ENCODE data around the gene GALNT14. TPM values are rescaled to one million over a fixed set of nuclear protein-coding genes. Genes with fewer than 3 reads are reported as not detected.
A peak's percentile ranks its signal among the peaks of the same experiment; 100 is the strongest.

The GALNT14 gene
- total and polyA plus RNA-seq, 12 donors = 0.39 to 8.9 (median 1.7) TPM; not detected in 2

GRCh38 chr2:30862054-30862651, 276.1 kb downstream of the GALNT14 start:
- peak; percentile 47 to 89 (median 73) for DNase-seq
- H3K27me3 ChIP-seq = no peaks in the 10 kb centered on the region
- H3K27ac ChIP-seq = no peak overlapping the region
- H3K36me3 ChIP-seq (replicated peaks in 1 of 2) = no peaks in the 10 kb centered on the region
- H3K9me3 ChIP-seq (replicated peaks in 1 of 3) = no peaks in the 10 kb centered on the region
- intact Hi-C loops (cut with DNase I) = loop anchor here (10.0 kb wide), 1 partner anchor 147 kb away; no protein-coding TSS in a partner anchor
- no peaks in the 10 kb centered on the region for H3K4me1 ChIP-seq (replicated peaks in 1 of 2)
- TF ChIP-seq CTCF (IDR thresholded peaks at IDR 0.05) = peak; percentile 39 to 69 (median 58)
- TF ChIP-seq POLR2A (IDR thresholded peaks at IDR 0.05) = no peak
- no peak overlapping the region for H3K4me3 ChIP-seq
- WGBS, 4 donors = 45 to 67% (median 50%) methylated on average over 3 of the region's 3 CpGs

GRCh38 chr2:30860726-30861125, 277.5 kb downstream of the GALNT14 start:
- TF ChIP-seq POLR2A (IDR thresholded peaks at IDR 0.05) (no peak), CTCF (IDR thresholded peaks at IDR 0.05) (no peak)
- no peaks in the 10 kb centered on the region for H3K27me3 ChIP-seq
- DNase-seq = no peak
- 69 to 77% (median 75%) methylated on average over 4 of the region's 4 CpGs for WGBS, 4 donors
- no peaks in the 10 kb centered on the region for H3K36me3 ChIP-seq (replicated peaks in 1 of 2)
- no peaks in the 10 kb centered on the region for H3K9me3 ChIP-seq (replicated peaks in 1 of 3)
- intact Hi-C loops (cut with DNase I) = loop anchor here (10.0 kb wide), 1 partner anchor 146 kb away; no protein-coding TSS in a partner anchor
- H3K4me3 ChIP-seq = no peak overlapping the region
- H3K27ac ChIP-seq = no peak overlapping the region
- no peaks in the 10 kb centered on the region for H3K4me1 ChIP-seq (replicated peaks in 1 of 2)

Other genes with a start within 250 kb of the GALNT14 start
- gene CAPN14, start 79.1 kb upstream of the GALNT14 start, total RNA-seq = under 1 TPM in 5 of 9 donors, not detected in 4; 0.10 to 0.28 (median 0.11) TPM
- under 1 TPM in 2 of 3 donors, not detected in 1; 0.10 to 0.16 TPM for gene CAPN14, start 79.1 kb upstream of the GALNT14 start, polyA plus RNA-seq
- 10 to 100 TPM; 15.9 to 51.9 (median 25.4) TPM for gene EHD3, start 95.7 kb upstream of the GALNT14 start, total RNA-seq
- 10 to 100 TPM in 1 of 3 donors, 1 to 10 TPM in 2; 4.6 to 28.6 (median 8.5) TPM for gene EHD3, start 95.7 kb upstream of the GALNT14 start, polyA plus RNA-seq

Data from adrenal gland (tissue), 12 donors.